Uterus (tissue), 4 donors: ENCODE measurements around the gene TNF. TPM values are rescaled to one million over a fixed set of nuclear protein-coding genes. Genes with fewer than 3 reads are reported as not detected.
A peak's percentile ranks its signal among the peaks of the same experiment; 100 is the strongest.
"Not testable (repeated sequence)": the region's sequence is repeated elsewhere in the genome, so short reads cannot be mapped to it uniquely, and the experiment has no call there.

ENCODE experiments used
- DNase-seq, 2 donors: peaks; one replicate each; pipeline ENCODE4 v3.0.0-alpha.2; 2019 to 2020
- H3K27ac ChIP-seq, 2 donors: fragments of 200-600 bp; sonication (generic); 1 replicate in 1 of 2; 2 replicates in 1 of 2; pipeline ENCODE4 v1.5.1; 2016 to 2018
- H3K27me3 ChIP-seq, 2 donors: fragments of 200-600 bp; sonication (generic); one replicate each; pipeline ENCODE4 v1.5.1; 2018 to 2019; ENCODE audit warnings: control low read depth in 1 of 2
- H3K36me3 ChIP-seq, 2 donors: fragments of 200-600 bp; sonication (generic); one replicate each; pipeline ENCODE4 v1.5.1; 2019; ENCODE audit warnings: control low read depth in 1 of 2
- H3K4me1 ChIP-seq, 2 donors: fragments of 200-600 bp; sonication (generic); one replicate each; pipeline ENCODE4 v1.5.1; 2018 to 2019; ENCODE audit warnings: control low read depth in 1 of 2
- H3K4me3 ChIP-seq, 2 donors: fragments of 200-600 bp; sonication (generic); 1 replicate in 1 of 2; 2 replicates in 1 of 2; pipeline ENCODE4 v1.5.1; 2018 to 2019; ENCODE audit warnings: mild to moderate bottlenecking in 1 of 2
- H3K9me3 ChIP-seq, 2 donors: fragments of 200-600 bp; sonication (generic); one replicate each; pipeline ENCODE4 v1.5.1; 2019; ENCODE audit warnings: control low read depth in 1 of 2
- POLR2A ChIP-seq, 2 donors: fragments of 450-650 bp; IDR thresholded peaks; one replicate each; pipeline ENCODE4 v1.6.1; 2016; ENCODE audit warnings: antibody characterized with exemption in 2 of 2, mild to moderate bottlenecking in 1 of 2, moderate library complexity in 1 of 2
- intact Hi-C: fragments of 100-400 bp; cut with DNase I; formaldehyde crosslinking; loops from one replicate; pipeline ENCODE4 v1.15.1; 2023; ENCODE audit warnings: low total_unique reads
- total RNA-seq, 4 donors: library from RNA; depleted of rRNA in 3 of 4; stranded (reverse); fragments of >200 nt in 3 of 4; gene quantifications; one replicate each; pipeline versions ENCODE4 v1.1.0 to v1.2.4, GENCODE V29; 2014 to 2023
- TF ChIP-seq, protein P1 (sequence below), 4 experiments: fragments of 200-600 bp in 2 of 4; fragments of 450-650 bp in 2 of 4; sonication (generic) in 2 of 4; IDR thresholded peaks; one replicate each; pipeline ENCODE4 v1.5.1; 2016 to 2019; ENCODE audit warnings: antibody characterized with exemption in 4 of 4, mild to moderate bottlenecking in 2 of 4, moderate library complexity in 1 of 4
- donor health status: DM: yes; HTN: yes; CAD: no.

TNF gene
- total RNA-seq, 4 donors from 2014 or later = 1.3 TPM; not detected in 3

DNA sequence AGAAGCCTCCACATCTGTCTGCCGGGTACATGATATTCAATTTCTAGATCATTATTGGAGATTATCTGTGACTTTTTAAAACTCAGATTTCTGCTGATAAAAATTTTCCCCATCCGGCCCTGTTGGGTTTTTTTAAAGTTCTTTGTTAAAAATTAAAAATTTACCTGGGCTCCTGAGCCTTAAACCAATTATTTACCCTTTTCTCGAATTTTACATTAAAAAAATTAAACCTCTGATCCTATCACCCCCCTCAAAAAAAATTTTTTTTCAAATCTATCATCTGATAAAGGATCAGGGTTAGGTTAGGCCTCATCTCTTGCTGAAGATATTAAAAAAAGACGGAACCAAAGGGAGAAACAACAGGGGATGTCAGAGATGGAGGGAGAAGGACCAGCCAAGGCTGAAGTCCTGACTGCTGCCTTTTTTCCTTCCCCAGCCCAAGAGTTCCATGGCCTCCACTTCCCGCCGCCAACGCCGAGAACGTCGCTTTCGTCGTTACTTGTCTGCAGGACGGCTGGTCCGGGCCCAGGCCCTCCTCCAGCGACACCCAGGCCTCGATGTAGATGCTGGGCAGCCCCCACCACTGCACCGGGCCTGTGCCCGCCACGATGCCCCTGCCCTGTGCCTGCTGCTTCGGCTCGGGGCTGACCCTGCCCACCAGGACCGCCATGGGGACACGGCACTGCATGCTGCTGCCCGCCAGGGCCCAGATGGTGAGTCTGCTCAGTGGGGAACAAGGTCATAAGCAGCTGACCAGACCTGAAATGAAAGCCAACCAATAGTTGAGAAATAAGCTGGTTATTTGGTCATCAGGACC is 27.4 kb upstream of the TNF start:
- Histone ChIP-seq H3K36me3 (no peaks in the 10 kb centered on the region), H3K27me3 (no peaks in the 10 kb centered on the region), H3K27ac (peak overlapping the region; percentile 84 to 95), H3K9me3 (no peaks in the 10 kb centered on the region), H3K4me1 (peaks cover 0 to 3% of the 10 kb centered on the region in 2 donors), H3K4me3 (peak overlapping the region; percentile 34 to 42)
- TF ChIP-seq, protein P1, sequence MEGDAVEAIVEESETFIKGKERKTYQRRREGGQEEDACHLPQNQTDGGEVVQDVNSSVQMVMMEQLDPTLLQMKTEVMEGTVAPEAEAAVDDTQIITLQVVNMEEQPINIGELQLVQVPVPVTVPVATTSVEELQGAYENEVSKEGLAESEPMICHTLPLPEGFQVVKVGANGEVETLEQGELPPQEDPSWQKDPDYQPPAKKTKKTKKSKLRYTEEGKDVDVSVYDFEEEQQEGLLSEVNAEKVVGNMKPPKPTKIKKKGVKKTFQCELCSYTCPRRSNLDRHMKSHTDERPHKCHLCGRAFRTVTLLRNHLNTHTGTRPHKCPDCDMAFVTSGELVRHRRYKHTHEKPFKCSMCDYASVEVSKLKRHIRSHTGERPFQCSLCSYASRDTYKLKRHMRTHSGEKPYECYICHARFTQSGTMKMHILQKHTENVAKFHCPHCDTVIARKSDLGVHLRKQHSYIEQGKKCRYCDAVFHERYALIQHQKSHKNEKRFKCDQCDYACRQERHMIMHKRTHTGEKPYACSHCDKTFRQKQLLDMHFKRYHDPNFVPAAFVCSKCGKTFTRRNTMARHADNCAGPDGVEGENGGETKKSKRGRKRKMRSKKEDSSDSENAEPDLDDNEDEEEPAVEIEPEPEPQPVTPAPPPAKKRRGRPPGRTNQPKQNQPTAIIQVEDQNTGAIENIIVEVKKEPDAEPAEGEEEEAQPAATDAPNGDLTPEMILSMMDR (IDR thresholded peaks at IDR 0.05) = no peak
- no peak for TF ChIP-seq POLR2A (IDR thresholded peaks at IDR 0.05)
- DNase-seq = no peak
- intact Hi-C loops = loop anchor here (5.0 kb wide), 1 partner anchor 49 kb away; no protein-coding TSS in a partner anchor

DNA sequence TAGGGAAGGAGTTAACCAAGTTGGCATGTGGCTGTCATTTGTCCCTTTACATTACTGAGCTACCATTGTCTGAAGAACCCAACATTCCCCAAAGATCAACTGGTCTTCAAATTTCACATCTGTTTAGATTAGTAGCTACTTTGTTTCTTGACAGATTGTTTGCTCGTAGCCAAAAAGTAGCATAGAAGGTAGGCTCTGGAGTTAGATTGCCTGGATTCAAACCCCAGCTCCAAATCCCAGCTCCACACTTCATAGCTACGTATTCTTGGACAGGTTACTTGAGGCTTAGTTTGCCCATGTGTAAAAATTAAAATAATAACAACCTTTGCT is 26.9 kb upstream of the TNF start:
- intact Hi-C loops = loop anchor here (5.0 kb wide), 1 partner anchor 49 kb away; no protein-coding TSS in a partner anchor
- TF ChIP-seq, protein P1 (IDR thresholded peaks at IDR 0.05) = no peak
- TF ChIP-seq POLR2A (IDR thresholded peaks at IDR 0.05) = no peak
- H3K36me3 ChIP-seq = no peaks in the 10 kb centered on the region
- H3K27ac ChIP-seq = peak overlapping the region; percentile 84 to 95
- peaks cover 0 to 3% of the 10 kb centered on the region in 2 donors for H3K4me1 ChIP-seq
- H3K27me3 ChIP-seq = no peaks in the 10 kb centered on the region
- no peak overlapping the region for H3K4me3 ChIP-seq
- DNase-seq = no peak
- no peaks in the 10 kb centered on the region for H3K9me3 ChIP-seq

DNA sequence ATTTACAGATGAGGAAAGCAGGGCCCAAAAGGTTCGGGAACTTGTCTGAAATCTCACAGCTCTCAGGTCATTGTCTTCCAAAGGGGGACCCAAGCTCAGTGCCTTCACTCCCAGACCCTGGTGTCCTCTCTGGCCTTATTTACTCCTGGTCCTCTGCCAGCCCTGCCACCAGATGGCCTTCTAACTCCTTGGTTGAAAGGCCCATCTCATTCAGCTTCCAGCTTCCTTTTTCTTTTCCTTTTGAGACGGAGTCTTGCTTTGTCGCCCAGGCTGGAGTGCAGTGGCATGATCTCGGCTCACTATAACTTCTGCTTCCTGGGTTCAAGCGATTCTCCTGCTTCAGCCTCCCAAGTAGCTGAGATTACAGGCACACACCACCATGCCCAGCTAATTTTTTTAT is 24.0 kb upstream of the TNF start:
- H3K4me1 ChIP-seq, H3K36me3 ChIP-seq, H3K9me3 ChIP-seq, DNase-seq, H3K27ac ChIP-seq, H3K27me3 ChIP-seq, intact Hi-C loops, H3K4me3 ChIP-seq: not testable (repeated sequence)
- TF ChIP-seq, protein P1 (IDR thresholded peaks at IDR 0.05) = peak in 3 of 4 experiments; percentile 10 to 60 (median 43)

DNA sequence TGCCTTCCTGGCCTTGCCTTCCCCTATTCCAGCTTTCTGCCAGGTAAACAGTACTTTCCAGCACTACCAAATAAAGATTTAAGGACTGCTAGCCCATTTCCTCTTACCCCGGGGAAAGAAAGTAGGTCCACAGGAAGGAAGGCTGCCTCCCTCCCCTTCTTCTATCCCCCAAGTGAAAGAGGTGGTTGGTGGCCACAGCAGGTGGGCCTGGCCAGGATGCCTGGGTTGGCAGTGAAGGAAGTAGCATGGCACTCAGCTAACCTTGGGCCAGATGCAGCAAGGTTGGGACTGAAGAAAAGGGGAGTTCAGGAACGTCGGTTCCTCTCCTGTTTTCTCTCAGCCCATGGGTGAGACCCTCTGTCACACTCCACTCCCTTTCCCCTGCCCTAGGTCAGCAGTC is 19.1 kb upstream of the TNF start:
- Histone ChIP-seq H3K4me3 (no peak overlapping the region), H3K4me1 (no peaks in the 10 kb centered on the region), H3K27me3 (no peaks in the 10 kb centered on the region), H3K27ac (no peak overlapping the region), H3K9me3 (no peaks in the 10 kb centered on the region), H3K36me3 (no peaks in the 10 kb centered on the region)
- intact Hi-C loops = no loop called here
- DNase-seq = no peak
- no peak for TF ChIP-seq POLR2A (IDR thresholded peaks at IDR 0.05)
- TF ChIP-seq, protein P1 (IDR thresholded peaks at IDR 0.05) = no peak

DNA sequence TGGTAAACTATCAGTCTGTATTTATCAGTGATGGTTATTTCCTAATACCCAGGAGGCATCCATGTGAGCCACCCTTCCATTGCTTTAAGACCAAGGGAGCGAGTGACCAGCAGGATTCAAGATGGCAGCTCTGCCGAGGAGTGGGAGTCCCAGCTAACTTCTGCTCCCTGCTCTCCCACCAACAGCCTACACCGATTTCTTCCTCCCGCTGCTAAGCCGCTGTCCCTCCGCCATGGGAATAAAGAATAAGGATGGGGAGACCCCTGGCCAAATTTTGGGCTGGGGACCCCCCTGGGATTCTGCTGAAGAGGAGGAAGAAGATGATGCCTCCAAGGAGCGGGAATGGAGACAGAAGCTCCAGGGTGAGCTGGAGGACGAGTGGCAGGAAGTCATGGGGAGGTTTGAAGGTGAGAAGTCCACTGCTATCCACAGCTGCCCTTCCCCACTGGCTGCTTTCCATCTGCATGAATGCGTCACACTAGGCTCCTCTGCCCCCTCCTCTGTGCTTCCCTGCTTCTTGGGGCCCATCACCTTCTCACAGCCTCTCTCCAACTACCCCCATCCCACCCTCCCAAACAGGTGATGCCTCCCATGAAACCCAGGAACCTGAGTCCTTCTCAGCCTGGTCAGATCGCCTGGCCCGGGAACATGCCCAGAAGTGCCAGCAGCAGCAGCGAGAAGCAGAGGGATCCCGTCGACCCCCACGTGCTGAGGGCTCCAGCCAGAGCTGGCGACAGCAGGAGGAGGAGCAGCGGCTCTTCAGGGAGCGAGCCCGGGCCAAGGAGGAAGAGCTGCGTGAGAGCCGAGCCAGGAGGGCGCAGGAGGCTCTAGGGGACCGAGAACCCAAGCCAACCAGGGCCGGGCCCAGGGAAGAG is 17.7 kb upstream of the TNF start:
- no peak for DNase-seq
- Histone ChIP-seq H3K4me3 (no peak overlapping the region), H3K36me3 (no peaks in the 10 kb centered on the region), H3K27ac (peak overlapping the region; percentile 51 to 55), H3K9me3 (no peaks in the 10 kb centered on the region), H3K27me3 (no peaks in the 10 kb centered on the region), H3K4me1 (no peaks in the 10 kb centered on the region)
- intact Hi-C loops = no loop called here
- TF ChIP-seq POLR2A (IDR thresholded peaks at IDR 0.05) = no peak
- TF ChIP-seq, protein P1 (IDR thresholded peaks at IDR 0.05) = no peak
